HEK293 (cell line): ENCODE measurements around the gene NAPSA.

ENCODE experiments used
- CTCF ChIP-seq: fragments of 450-650 bp; formaldehyde crosslinking; IDR thresholded peaks from 2 replicates; pipeline ENCODE4 v1.5.1; 2016; ENCODE audit warnings: missing biosample characterization, missing genetic modification characterization
- TCF7L2 ChIP-seq: IDR thresholded peaks from 2 replicates; pipeline ENCODE4 v1.6.1; 2011; ENCODE audit warnings: low read depth, mild to moderate bottlenecking, inconsistent platforms, low read length, moderate library complexity, borderline replicate concordance
- ZNF266 ChIP-seq: fragments of 450-650 bp; formaldehyde crosslinking; IDR thresholded peaks from 2 replicates; pipeline ENCODE4 v1.5.1; 2016; ENCODE audit warnings: missing biosample characterization, missing genetic modification characterization, low read depth
- ZNF274 ChIP-seq, 2 experiments: fragments of 200-500 bp in 1 of 2; fragments of 450-650 bp in 1 of 2; sonication (Bioruptor generic) in 1 of 2; formaldehyde crosslinking in 1 of 2; IDR thresholded peaks; 2 replicates each; pipeline versions ENCODE4 v1.5.1 to v1.6.1; 2014 to 2016; ENCODE audit warnings: borderline replicate concordance in 1 of 2, inconsistent platforms in 1 of 2, low read length in 1 of 2, missing biosample characterization in 1 of 2, missing genetic modification characterization in 1 of 2
- ZNF404 ChIP-seq: fragments of 450-650 bp; formaldehyde crosslinking; IDR thresholded peaks from 2 replicates; pipeline ENCODE4 v1.5.1; 2017; ENCODE audit warnings: missing biosample characterization, missing genetic modification characterization
- ZNF561 ChIP-seq: fragments of 450-650 bp; IDR thresholded peaks from 2 replicates; pipeline ENCODE4 v1.5.1; 2018; ENCODE audit warnings: missing biosample characterization, missing genetic modification characterization, borderline replicate concordance
- ZNF776 ChIP-seq: fragments of 450-650 bp; formaldehyde crosslinking; IDR thresholded peaks from 2 replicates; pipeline ENCODE4 v1.5.0; 2017; ENCODE audit warnings: missing biosample characterization, missing genetic modification characterization, borderline replicate concordance
- ZNF837 ChIP-seq: fragments of 450-650 bp; formaldehyde crosslinking; IDR thresholded peaks from 2 replicates; pipeline ENCODE4 v1.5.1; 2016; ENCODE audit warnings: missing biosample characterization, missing genetic modification characterization
- ZSCAN23 ChIP-seq: fragments of 450-650 bp; formaldehyde crosslinking; IDR thresholded peaks from 2 replicates; pipeline ENCODE4 v1.5.1; 2016; ENCODE audit warnings: missing biosample characterization, missing genetic modification characterization
- TF ChIP-seq, protein P1 (sequence below): fragments of 450-650 bp; formaldehyde crosslinking; IDR thresholded peaks from 2 replicates; pipeline ENCODE4 v1.5.1; 2016; ENCODE audit warnings: missing biosample characterization, missing genetic modification characterization

GRCh38 chr19:50371914-50372475 lies 6.6 kb upstream of the NAPSA start:
- TF ChIP-seq ZNF274 (IDR thresholded peaks at IDR 0.05; ENCODE audit: low read length) (no peak), ZNF274 (tag by site-specific recombination; IDR thresholded peaks at IDR 0.05; ENCODE audit: borderline replicate concordance) (no peak), TCF7L2 (no peak), ZNF561 (tag by site-specific recombination) (no peak), ZNF266 (tag by site-specific recombination) (no peak), ZNF776 (tag by site-specific recombination) (no peak), ZNF837 (tag by site-specific recombination) (no peak), CTCF (tag by site-specific recombination) (no peak), ZNF404 (no peak), ZSCAN23 (tag by site-specific recombination) (no peak)
- TF ChIP-seq, protein P1, sequence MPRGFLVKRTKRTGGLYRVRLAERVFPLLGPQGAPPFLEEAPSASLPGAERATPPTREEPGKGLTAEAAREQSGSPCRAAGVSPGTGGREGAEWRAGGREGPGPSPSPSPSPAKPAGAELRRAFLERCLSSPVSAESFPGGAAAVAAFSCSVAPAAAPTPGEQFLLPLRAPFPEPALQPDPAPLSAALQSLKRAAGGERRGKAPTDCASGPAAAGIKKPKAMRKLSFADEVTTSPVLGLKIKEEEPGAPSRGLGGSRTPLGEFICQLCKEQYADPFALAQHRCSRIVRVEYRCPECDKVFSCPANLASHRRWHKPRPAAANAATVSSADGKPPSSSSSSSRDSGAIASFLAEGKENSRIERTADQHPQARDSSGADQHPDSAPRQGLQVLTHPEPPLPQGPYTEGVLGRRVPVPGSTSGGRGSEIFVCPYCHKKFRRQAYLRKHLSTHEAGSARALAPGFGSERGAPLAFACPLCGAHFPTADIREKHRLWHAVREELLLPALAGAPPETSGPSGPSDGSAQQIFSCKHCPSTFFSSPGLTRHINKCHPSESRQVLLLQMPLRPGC (tag by site-specific recombination) = no peak
